ENCODE data around the gene NUFIP2.

NUFIP2 gene

DNA sequence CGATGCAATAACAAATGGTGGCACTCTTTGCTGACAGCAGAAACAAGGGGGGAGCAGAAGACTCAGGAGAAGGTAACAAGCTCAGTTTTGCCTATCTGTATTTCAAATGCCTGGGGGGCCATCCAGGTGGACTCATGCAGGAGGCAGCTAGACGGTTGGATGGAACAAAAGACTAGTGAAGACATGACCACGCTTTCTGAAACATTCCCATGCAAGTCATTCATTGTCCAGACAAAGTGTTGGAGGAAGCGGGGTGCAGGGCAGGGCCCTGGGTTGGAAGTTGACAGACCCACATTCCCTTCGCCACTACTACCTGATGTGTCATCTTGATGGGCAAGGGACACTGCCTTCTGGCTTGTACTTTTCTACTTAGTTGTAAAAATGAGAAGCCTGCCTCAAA lies 77.1 kb downstream of the NUFIP2 start:
- DNase-seq (ENCODE audit: low read depth, low spot score), result no peak
- Histone ChIP-seq H3K9ac (ENCODE audit: insufficient read length, low read depth) (no peak overlapping the region), H3K4me3 (ENCODE audit: insufficient read length, low read depth) (no peak overlapping the region), H3K4me1 (ENCODE audit: insufficient read depth, insufficient read length) (no peaks in the 10 kb centered on the region), H3K9me3 (ENCODE audit: insufficient read depth, low read length) (no peaks in the 10 kb centered on the region), H3K27me3 (ENCODE audit: insufficient read depth, insufficient read length) (no peaks in the 10 kb centered on the region), H3K36me3 (ENCODE audit: insufficient read depth, insufficient read length, low read length) (no peaks in the 10 kb centered on the region)
- no peak for TF ChIP-seq SUZ12 (IDR thresholded peaks at IDR 0.05; ENCODE audit: extremely low read depth, insufficient read depth, insufficient read length)
- no peak for TF ChIP-seq ZNF274 (IDR thresholded peaks at IDR 0.05; ENCODE audit: low read depth, low read length)
- TF ChIP-seq YY1 (IDR thresholded peaks at IDR 0.05; ENCODE audit: insufficient read depth, insufficient read length), result no peak

DNA sequence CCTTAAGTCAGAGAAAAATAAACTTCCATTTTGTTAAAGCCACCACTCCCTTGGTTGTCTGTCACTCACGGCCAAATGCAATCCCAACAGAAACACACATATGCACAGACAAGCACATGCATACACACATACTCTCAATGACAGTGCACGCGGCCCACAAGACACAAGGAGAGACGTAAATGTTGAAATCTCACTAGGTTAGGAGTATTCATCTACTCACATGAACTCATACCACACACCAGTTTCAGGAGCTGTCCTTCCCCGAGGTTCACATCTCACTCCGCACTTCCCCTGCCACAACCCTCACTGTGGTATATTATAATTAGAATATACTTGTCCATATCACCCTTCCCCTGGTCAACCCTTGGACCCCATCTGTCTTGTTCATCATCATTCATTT lies 77.8 kb downstream of the NUFIP2 start:
- Histone ChIP-seq H3K9me3 (ENCODE audit: insufficient read depth, low read length) (no peaks in the 10 kb centered on the region), H3K9ac (ENCODE audit: insufficient read length, low read depth) (no peak overlapping the region), H3K4me3 (ENCODE audit: insufficient read length, low read depth) (no peak overlapping the region), H3K36me3 (ENCODE audit: insufficient read depth, insufficient read length, low read length) (no peaks in the 10 kb centered on the region), H3K27me3 (ENCODE audit: insufficient read depth, insufficient read length) (no peaks in the 10 kb centered on the region), H3K4me1 (ENCODE audit: insufficient read depth, insufficient read length) (no peaks in the 10 kb centered on the region)
- DNase-seq (ENCODE audit: low read depth, low spot score), result no peak
- no peak for TF ChIP-seq ZNF274 (IDR thresholded peaks at IDR 0.05; ENCODE audit: low read depth, low read length)
- no peak for TF ChIP-seq YY1 (IDR thresholded peaks at IDR 0.05; ENCODE audit: insufficient read depth, insufficient read length)
- no peak for TF ChIP-seq SUZ12 (IDR thresholded peaks at IDR 0.05; ENCODE audit: extremely low read depth, insufficient read depth, insufficient read length)

DNA sequence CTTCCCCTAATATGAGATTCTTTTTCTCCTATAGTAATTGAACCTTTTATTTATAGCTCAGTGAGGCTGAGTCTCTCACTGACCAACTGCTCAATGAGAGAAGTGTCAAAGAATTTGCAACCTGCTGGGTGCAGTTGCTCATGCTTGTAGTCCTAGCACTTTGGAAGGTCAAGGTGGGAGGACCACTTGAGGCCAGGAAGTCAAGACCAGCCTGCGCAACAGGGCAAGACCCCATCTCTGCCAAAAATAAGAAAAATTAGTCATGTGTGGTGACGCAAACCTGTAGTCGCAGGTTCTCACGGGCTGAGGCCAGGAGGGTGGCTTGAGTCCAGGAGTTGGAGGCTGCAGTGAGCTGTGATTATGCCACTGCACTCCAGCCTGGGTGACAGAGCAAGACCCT lies 78.2 kb downstream of the NUFIP2 start:
- no peak overlapping the region for H3K4me3 ChIP-seq (ENCODE audit: insufficient read length, low read depth)
- no peaks in the 10 kb centered on the region for H3K27me3 ChIP-seq (ENCODE audit: insufficient read depth, insufficient read length)
- no peaks in the 10 kb centered on the region for H3K9me3 ChIP-seq (ENCODE audit: insufficient read depth, low read length)
- no peaks in the 10 kb centered on the region for H3K4me1 ChIP-seq (ENCODE audit: insufficient read depth, insufficient read length)
- no peak overlapping the region for H3K9ac ChIP-seq (ENCODE audit: insufficient read length, low read depth)
- DNase-seq (ENCODE audit: low read depth, low spot score), result no peak
- no peak for TF ChIP-seq YY1 (IDR thresholded peaks at IDR 0.05; ENCODE audit: insufficient read depth, insufficient read length)
- no peak for TF ChIP-seq ZNF274 (IDR thresholded peaks at IDR 0.05; ENCODE audit: low read depth, low read length)
- TF ChIP-seq SUZ12 (IDR thresholded peaks at IDR 0.05; ENCODE audit: extremely low read depth, insufficient read depth, insufficient read length), result no peak
- no peaks in the 10 kb centered on the region for H3K36me3 ChIP-seq (ENCODE audit: insufficient read depth, insufficient read length, low read length)

DNA sequence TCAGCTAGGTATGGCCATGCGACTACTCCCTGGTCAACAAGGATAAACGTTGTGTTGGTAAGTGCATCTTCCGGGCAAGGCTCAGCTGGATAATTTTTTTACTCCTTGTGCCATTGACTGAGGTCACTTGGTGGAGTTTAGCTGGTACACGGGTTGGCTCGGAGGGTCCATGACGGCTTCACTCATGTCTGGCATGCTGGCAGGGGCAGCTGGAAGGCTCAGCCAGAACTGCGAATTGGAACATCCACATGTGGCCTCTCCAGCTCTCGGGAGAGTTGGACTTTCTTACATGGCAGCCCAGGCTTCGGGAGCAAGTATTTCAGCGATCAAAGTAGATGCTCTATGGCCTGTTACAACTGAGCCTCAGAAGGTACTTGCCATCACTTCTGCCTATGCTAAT lies 78.8 kb downstream of the NUFIP2 start:
- no peaks in the 10 kb centered on the region for H3K4me1 ChIP-seq (ENCODE audit: insufficient read depth, insufficient read length)
- DNase-seq (ENCODE audit: low read depth, low spot score), result no peak
- no peak overlapping the region for H3K4me3 ChIP-seq (ENCODE audit: insufficient read length, low read depth)
- TF ChIP-seq SUZ12 (IDR thresholded peaks at IDR 0.05; ENCODE audit: extremely low read depth, insufficient read depth, insufficient read length) (no peak), YY1 (IDR thresholded peaks at IDR 0.05; ENCODE audit: insufficient read depth, insufficient read length) (no peak), ZNF274 (IDR thresholded peaks at IDR 0.05; ENCODE audit: low read depth, low read length) (no peak)
- no peak overlapping the region for H3K9ac ChIP-seq (ENCODE audit: insufficient read length, low read depth)
- H3K27me3 ChIP-seq (ENCODE audit: insufficient read depth, insufficient read length), result no peaks in the 10 kb centered on the region
- H3K36me3 ChIP-seq (ENCODE audit: insufficient read depth, insufficient read length, low read length), result no peaks in the 10 kb centered on the region
- no peaks in the 10 kb centered on the region for H3K9me3 ChIP-seq (ENCODE audit: insufficient read depth, low read length)

DNA sequence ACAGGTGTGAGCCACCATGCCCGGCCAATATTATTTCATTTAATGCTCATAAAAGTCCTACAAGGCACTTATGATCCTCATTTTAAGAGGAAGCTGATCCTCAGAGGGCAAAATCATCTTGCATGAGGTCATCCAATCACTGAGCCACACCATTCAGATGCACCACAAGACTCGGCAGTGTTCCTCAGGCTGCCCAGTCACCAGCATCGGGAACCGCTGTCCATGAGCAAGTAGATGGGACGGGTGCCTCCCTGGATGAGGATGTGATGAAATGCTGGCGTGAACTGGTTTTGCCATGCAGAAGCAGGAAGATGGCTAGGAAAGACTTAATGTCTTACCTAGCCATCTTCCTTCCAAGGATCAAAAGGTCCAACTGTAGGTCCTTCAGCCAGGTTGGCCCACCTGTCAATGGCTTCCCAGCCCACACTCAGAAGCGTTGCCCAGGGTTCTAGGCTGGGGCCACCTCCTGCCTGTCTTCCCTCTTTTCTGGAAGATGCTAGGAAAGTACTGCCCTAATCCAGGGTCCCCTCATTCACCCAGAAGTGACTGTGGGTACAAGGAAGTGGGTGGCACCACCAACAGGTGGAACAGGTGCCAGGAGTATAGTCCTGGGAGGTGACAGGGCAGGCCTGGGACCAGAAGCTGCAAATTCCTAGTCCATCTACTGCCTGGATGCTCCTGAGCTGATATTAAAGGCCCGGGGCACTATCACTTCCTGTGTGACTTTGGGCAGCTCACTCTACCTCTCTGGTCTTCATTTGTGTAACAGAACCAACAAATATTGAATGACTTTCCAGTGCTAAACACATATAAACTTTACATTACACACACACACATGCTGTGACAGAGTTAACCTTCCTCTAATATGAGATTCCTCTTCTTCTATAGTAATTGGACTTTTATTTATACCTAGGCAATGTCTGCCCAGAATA lies 79.5 kb downstream of the NUFIP2 start:
- Histone ChIP-seq H3K36me3 (ENCODE audit: insufficient read depth, insufficient read length, low read length) (no peaks in the 10 kb centered on the region), H3K27me3 (ENCODE audit: insufficient read depth, insufficient read length) (no peaks in the 10 kb centered on the region), H3K9me3 (ENCODE audit: insufficient read depth, low read length) (no peaks in the 10 kb centered on the region), H3K4me1 (ENCODE audit: insufficient read depth, insufficient read length) (no peaks in the 10 kb centered on the region), H3K4me3 (ENCODE audit: insufficient read length, low read depth) (no peak overlapping the region), H3K9ac (ENCODE audit: insufficient read length, low read depth) (no peak overlapping the region)
- no peak for DNase-seq (ENCODE audit: low read depth, low spot score)
- TF ChIP-seq ZNF274 (IDR thresholded peaks at IDR 0.05; ENCODE audit: low read depth, low read length), result no peak
- TF ChIP-seq YY1 (IDR thresholded peaks at IDR 0.05; ENCODE audit: insufficient read depth, insufficient read length), result no peak
- no peak for TF ChIP-seq SUZ12 (IDR thresholded peaks at IDR 0.05; ENCODE audit: extremely low read depth, insufficient read depth, insufficient read length)

DNA sequence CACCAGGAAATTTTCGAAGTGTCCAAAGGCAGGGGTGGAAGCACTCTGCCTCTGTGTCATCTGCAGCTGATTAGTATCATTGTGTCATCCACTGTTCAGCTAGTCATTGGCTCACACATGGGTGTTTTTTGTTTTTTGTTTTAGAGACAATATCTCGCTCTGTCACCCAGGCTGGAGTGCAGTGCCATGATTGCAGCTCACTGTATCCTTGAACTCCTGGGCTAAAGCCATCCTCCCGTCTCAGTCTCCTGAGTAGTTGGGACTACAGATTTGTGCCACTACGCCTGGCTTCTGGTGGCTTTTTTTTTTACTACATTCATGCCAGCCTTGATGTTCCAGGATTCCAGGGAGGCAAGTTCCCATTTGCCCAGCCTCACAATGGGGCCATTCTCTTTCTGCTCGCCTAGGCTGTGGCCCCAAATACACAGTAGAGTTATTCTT lies 81.2 kb downstream of the NUFIP2 start:
- no peak overlapping the region for H3K4me3 ChIP-seq (ENCODE audit: insufficient read length, low read depth)
- no peaks in the 10 kb centered on the region for H3K9me3 ChIP-seq (ENCODE audit: insufficient read depth, low read length)
- DNase-seq (ENCODE audit: low read depth, low spot score), result no peak
- no peaks in the 10 kb centered on the region for H3K4me1 ChIP-seq (ENCODE audit: insufficient read depth, insufficient read length)
- H3K27me3 ChIP-seq (ENCODE audit: insufficient read depth, insufficient read length), result no peaks in the 10 kb centered on the region
- H3K36me3 ChIP-seq (ENCODE audit: insufficient read depth, insufficient read length, low read length), result no peaks in the 10 kb centered on the region
- no peak overlapping the region for H3K9ac ChIP-seq (ENCODE audit: insufficient read length, low read depth)
- no peak for TF ChIP-seq SUZ12 (IDR thresholded peaks at IDR 0.05; ENCODE audit: extremely low read depth, insufficient read depth, insufficient read length)
- TF ChIP-seq YY1 (IDR thresholded peaks at IDR 0.05; ENCODE audit: insufficient read depth, insufficient read length), result no peak
- TF ChIP-seq ZNF274 (IDR thresholded peaks at IDR 0.05; ENCODE audit: low read depth, low read length), result no peak

DNA sequence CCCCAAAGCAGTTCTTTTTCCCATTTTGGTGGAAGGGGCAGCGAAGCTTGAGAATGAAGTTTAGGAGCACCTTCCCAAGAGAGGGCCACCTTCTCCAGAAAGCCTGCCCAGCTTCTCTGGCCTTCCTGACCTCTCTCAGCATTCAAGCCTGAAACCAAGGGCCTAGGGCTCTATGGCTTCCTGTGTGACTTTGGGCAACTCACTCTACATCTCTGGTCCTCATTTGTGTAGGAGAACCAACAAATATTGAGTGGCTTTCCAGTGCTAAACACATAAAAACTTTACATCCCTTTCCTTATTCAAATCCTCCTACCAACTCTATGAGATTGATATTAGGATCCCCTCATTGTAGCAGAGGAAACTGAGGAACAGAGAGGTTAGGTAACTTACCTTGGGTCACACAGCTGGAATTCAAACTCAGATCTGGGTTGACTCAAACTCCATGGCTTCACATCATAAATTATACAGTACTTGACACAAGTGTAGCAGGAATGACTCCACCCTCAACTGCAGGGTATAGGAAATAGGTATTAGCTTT lies 81.8 kb downstream of the NUFIP2 start:
- Histone ChIP-seq H3K4me1 (ENCODE audit: insufficient read depth, insufficient read length) (no peaks in the 10 kb centered on the region), H3K4me3 (ENCODE audit: insufficient read length, low read depth) (no peak overlapping the region), H3K9ac (ENCODE audit: insufficient read length, low read depth) (no peak overlapping the region), H3K9me3 (ENCODE audit: insufficient read depth, low read length) (no peaks in the 10 kb centered on the region), H3K27me3 (ENCODE audit: insufficient read depth, insufficient read length) (no peaks in the 10 kb centered on the region), H3K36me3 (ENCODE audit: insufficient read depth, insufficient read length, low read length) (no peaks in the 10 kb centered on the region)
- no peak for TF ChIP-seq SUZ12 (IDR thresholded peaks at IDR 0.05; ENCODE audit: extremely low read depth, insufficient read depth, insufficient read length)
- no peak for TF ChIP-seq ZNF274 (IDR thresholded peaks at IDR 0.05; ENCODE audit: low read depth, low read length)
- no peak for TF ChIP-seq YY1 (IDR thresholded peaks at IDR 0.05; ENCODE audit: insufficient read depth, insufficient read length)
- DNase-seq (ENCODE audit: low read depth, low spot score), result no peak

Measured in NT2/D1 (cell line).